SH-SY5Y (cell line): ENCODE results near the gene NFASC.

Experiments used
- GATA2 ChIP-seq: IDR thresholded peaks from 2 replicates; pipeline ENCODE4 v1.6.1; 2011; ENCODE audit warnings: mild to moderate bottlenecking, low read depth, low read length
- GATA3 ChIP-seq: IDR thresholded peaks from 2 replicates; pipeline ENCODE4 v1.6.1; 2011; ENCODE audit warnings: low read depth, mild to moderate bottlenecking, low read length, moderate library complexity

GRCh38 chr1:204970937-204971336 lies 100.3 kb downstream of the NFASC start:
- no peak for TF ChIP-seq GATA2
- no peak for TF ChIP-seq GATA3
